Stimulated activated CD4-positive, alpha-beta T cell treated with anti-CD3 and anti-CD28 coated beads, Interleukin-12 subunit alpha, Interleukin-12 subunit beta, amount 100 ng/mL, for 48 hours (primary cell): ENCODE results near the gene FNIP2.
"Not testable (repeated sequence)": the region's sequence is repeated elsewhere in the genome, so short reads cannot be mapped to it uniquely, and the experiment has no call there.

Experiments used
- DNase-seq, 3 donors: peaks; one replicate each; pipeline ENCODE4 v3.0.0-alpha.2; 2020; ENCODE audit warnings: low read depth in 2 of 3, low spot score in 1 of 3

Gene FNIP2

DNA sequence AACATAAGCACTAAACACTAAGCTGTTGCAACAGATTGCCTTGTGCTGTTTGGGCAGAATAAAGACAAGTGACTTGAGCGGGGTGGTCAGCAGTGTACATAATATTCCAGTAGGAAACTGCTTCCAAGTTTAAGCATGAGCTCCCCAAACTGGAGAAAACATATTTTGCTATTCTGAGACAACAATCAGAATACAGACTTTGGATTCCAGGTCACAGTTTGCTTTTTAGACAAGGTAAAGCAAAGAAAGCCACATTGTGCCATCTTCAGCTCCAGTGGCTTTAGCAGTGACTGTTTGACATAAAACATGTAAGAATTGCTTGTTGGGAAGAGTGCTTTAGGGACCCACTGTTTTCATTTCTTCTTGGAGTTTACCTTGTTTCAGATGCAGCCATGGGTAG, 136.0 kb downstream of the FNIP2 start:
- no peak for DNase-seq

GRCh38 chr4:158906073-158906472, 137.2 kb downstream of the FNIP2 start:
- no peak for DNase-seq

GRCh38 chr4:158912390-158912789, 143.6 kb downstream of the FNIP2 start:
- no peak for DNase-seq

DNA sequence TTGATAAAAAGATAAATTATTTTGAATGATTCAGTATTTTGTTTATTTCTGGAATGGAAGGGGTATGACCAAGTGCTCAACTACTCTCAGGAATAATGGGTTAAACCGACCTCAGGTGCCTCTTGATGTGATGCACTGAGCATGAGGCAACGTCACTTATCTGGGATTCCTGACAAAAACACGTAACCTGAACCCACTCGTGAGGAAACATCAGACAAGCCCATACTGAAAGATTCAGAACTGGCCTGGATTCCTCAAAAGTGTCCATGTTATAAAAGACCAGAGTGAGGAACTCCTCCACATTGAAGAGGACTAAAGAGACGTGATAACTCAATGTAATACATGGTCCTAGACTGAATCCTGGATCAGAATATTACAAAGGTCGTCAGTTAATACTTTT, 144.0 kb downstream of the FNIP2 start:
- no peak for DNase-seq

DNA sequence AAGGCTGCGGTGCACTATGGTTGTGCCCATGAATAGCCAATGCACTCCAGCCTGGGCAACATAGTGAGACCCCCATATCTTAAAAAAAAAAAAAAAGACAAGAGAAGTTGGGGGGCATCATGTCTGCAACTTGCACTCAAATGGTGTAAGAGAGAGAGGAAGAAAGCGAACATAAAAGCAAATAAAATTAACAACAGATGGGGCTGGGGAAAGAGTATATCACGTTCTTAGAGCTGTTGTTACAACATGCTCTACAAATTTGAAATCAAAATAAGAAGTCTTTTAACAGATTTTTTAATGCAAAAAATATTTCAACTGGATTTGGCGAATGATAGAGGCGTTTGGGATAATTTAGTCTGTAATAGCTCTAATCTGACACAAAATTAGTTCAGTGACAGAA, 144.9 kb downstream of the FNIP2 start:
- no peak for DNase-seq

- DNase-seq = no peak
Measured at GRCh38 chr4:158914218-158914617, 145.4 kb downstream of the FNIP2 start.

DNA sequence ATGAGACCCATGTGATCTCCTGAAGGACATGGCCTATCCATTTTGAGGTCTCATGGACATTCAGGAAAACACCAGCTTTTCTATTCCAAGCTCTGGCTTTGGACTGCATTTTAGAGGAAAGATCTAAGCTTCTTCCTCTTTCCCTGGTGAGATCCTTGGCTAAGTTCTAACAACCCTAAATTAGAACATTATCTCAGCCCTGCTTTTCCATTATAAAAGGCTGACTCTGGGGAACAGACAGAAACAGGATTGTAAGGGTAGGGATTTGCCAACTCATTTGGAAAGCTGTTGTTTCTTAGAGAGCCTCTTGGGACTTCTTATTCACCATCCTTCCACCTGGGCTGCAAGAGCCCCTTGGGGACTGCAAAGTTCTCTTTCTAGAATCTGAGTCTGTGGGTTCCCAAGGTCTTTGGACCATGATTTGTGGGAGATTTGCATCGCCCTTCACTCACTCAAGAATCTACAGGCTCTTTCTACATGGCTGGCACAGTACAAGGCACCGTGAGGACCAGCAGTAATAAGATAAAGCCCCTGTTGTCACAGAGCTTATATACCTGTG, 146.9 kb downstream of the FNIP2 start:
- DNase-seq = no peak

- not testable (repeated sequence) for DNase-seq
Measured at GRCh38 chr4:158920452-158920996, 151.7 kb downstream of the FNIP2 start.

DNA sequence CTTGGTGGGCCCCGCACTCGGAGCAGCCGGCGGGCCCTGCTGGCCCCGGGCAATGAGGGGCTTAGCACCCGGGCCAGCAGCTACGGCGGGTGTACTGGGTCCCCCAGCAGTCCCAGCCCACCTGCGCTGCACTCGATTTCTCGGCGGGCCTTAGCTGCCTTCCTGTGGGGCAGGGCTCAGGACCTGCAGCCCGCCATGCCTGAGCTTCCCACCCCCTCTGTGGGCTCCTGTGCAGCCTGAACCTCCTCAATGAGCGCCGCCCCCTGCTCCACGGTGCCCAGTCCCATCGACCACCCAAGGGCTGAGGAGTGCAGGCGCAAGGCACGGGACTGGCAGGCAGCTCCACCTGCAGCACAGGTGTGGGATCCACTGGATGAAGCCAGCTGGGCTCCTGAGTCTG, 158.9 kb downstream of the FNIP2 start:
- not testable (repeated sequence) for DNase-seq

DNA sequence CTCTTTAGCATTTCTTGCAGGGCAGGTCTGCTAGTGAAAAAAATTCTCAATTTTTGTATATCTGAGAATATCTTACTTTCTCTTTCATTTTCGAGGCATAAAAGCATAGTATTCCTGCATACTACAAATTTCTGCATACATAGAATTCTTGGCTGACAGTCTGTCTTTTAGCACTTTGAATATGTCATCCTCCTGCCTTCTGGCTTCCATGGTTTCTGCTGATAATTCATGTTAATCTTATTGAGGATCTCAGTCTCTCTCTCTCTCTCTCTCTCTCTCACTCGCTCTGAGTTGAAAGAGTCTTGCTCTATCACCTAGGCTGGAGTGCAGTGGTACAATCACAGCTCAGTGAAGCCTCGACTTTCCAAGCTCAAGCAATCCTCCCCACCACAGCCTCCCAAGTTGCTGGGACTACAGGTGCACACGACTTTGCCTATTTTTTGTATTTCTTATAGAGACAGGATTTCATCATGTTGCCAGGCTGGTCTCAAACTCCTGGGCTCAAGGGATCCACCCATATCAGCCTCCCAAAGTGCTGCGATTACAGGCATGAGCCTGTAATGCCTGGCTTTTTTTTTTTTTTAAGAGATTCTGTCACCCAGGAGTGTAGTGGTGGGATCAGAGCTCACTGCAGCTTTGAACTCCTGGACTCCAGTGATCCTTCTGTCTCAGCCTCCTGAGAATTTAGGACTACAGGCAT, 161.3 kb downstream of the FNIP2 start:
- DNase-seq = no peak

DNA sequence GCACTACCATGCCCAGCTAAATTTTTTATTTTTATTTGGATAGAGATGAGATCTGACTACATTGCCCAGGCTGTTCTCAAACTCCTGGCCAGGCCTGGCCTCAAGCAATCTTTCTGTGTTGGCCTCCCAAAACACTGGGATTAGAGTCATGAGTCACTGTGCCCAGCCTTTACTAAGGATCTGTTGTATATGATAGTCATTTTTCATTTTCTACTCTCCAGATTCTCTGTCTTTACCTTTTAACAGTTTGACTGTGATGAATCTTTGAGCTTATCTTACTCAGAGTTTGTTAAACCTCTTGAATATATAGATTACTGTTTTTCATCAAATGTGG, 161.8 kb downstream of the FNIP2 start:
- no peak for DNase-seq

- DNase-seq = no peak
Measured at GRCh38 chr4:158933236-158933635, 164.4 kb downstream of the FNIP2 start.

- DNase-seq = no peak
Measured at GRCh38 chr4:158934996-158935669, 166.3 kb downstream of the FNIP2 start.

- DNase-seq = no peak
Measured at GRCh38 chr4:158936238-158936637, 167.4 kb downstream of the FNIP2 start.

DNA sequence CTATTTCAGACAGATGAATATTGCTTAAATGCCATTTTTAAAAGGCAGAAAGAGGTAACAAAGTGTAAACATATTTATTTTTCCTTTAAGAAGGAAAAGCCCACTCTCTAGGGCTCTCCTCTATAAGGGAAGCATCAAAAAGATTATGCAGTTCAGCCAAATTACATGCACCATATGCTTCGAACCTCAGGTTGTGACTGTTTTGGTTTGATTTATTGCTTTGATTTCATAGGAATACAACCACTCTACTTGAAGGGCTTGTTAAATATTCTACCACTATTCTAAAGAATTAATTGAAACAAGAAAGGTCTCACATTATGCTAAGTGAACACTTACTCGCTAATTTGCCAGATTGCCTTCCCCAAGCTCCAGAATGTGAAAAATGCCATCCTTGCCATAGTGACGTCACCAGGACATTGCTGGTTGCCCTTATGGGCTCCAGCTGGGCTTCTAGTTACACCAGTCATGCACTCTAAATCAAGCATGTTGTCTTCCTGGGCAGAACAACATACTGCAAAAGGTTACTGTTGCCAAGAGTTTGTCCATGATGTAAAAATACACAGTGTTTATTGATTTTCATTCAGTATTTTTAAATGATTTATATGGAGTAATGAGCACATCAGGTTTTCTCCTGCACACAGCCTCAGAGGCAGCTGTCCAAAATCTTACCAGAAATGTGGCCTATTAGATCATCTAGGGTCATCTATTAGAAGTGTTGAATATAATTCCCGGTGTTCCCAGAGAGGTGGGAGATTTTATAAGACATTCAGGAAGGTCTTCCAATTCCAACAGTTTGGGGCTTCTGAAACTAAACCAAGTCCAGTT, 169.6 kb downstream of the FNIP2 start:
- no peak for DNase-seq

GRCh38 chr4:158940271-158940670, 171.4 kb downstream of the FNIP2 start:
- no peak for DNase-seq

- no peak for DNase-seq
Measured at GRCh38 chr4:158941321-158941720, 172.5 kb downstream of the FNIP2 start.

DNA sequence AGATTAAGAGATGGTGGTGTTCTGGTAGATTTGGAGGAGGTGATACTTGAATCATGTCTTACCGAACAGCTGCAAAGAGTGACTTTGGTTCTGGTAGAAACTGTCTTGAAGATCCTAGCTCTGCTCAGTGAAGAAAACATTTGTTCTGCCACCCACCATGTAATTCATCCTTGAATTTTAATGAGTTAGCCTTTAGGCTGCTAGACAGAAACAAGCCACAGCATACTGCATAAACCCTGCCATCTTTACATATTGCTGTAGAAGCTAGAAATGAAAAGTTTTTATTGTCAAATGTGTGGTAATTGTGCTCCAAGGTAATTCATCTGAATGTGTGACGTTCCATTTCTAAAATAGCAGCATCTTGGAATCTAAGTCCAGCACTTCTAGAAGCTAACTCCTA, 173.1 kb downstream of the FNIP2 start:
- no peak for DNase-seq

DNA sequence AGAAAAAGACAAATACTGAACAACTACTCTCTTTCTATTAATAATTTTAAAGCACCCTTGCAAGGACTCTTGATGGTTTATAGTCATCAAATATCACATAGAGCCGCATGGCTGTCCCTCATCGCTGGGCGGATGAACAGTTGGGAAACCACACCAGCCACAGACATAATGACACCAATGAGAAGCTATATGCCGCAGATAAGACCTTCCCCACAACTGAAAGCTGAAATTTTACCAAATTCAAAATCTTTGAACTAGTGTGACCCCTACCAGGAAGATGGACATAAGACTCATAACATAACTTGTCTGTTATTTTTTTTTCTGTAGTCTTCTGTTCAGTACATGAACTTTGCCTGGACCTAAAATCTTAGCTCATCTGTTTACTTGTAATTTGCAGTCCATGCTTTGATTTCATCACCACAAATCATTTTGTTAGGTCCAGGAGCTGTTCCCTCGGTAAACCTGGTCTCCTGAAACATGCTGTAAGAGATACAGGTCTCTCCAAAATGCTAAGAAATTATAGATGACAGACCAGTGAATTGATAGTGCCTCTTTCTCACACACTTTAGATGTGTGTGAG, 176.8 kb downstream of the FNIP2 start:
- no peak for DNase-seq

- no peak for DNase-seq
Measured at GRCh38 chr4:158946825-158947224, 178.0 kb downstream of the FNIP2 start.

- DNase-seq = no peak
Measured at GRCh38 chr4:158948071-158948470, 179.2 kb downstream of the FNIP2 start.
